HG03196 (cell line): ENCODE data around the gene TMEM47.

ENCODE experiments used
- ATAC-seq: cut with Tn5 transposase; IDR thresholded peaks from one replicate; pipeline ENCODE4 v1.9.1; 2021; ENCODE audit not compliant: unreplicated experiment

TMEM47 gene

GRCh38 chrX:34656842-34657725 is at the start of gene TMEM47:
TSS of gene TMEM47 (minus strand) at chrX:34657285. CDS start at chrX:34657029, 256 bp downstream.
- no peak for ATAC-seq

- ATAC-seq = no peak
Observed at GRCh38 chrX:34687095-34687494, 30.0 kb upstream of the TMEM47 start.

GRCh38 chrX:34659575-34659974 is 2.5 kb upstream of the TMEM47 start:
- no peak for ATAC-seq

GRCh38 chrX:34658326-34658725 is 1.2 kb upstream of the TMEM47 start:
- ATAC-seq = no peak

- ATAC-seq = no peak
Observed at GRCh38 chrX:34657726-34658070, 613 bp upstream of the TMEM47 start.

- ATAC-seq = no peak
Observed at GRCh38 chrX:34656467-34656841, 631 bp downstream of the TMEM47 start.

GRCh38 chrX:34655501-34656455 is 1.3 kb downstream of the TMEM47 start:
- no peak for ATAC-seq

- ATAC-seq = no peak
Observed at GRCh38 chrX:34654696-34655490, 2.2 kb downstream of the TMEM47 start.

- no peak for ATAC-seq
Observed at GRCh38 chrX:34653811-34654210, 3.3 kb downstream of the TMEM47 start.

- no peak for ATAC-seq
Observed at GRCh38 chrX:34642849-34643248, 14.2 kb downstream of the TMEM47 start.

- ATAC-seq = no peak
Observed at GRCh38 chrX:34638116-34638515, 19.0 kb downstream of the TMEM47 start.

- no peak for ATAC-seq
Observed at GRCh38 chrX:34634349-34634748, 22.7 kb downstream of the TMEM47 start.

GRCh38 chrX:34632384-34632783 is 24.7 kb downstream of the TMEM47 start:
- ATAC-seq = no peak

GRCh38 chrX:34631479-34632220 is 25.4 kb downstream of the TMEM47 start:
- ATAC-seq = no peak

GRCh38 chrX:34629572-34629971 is 27.5 kb downstream of the TMEM47 start:
- no peak for ATAC-seq

GRCh38 chrX:34624416-34624815 is 32.7 kb downstream of the TMEM47 start:
- no peak for ATAC-seq

GRCh38 chrX:34619920-34620319 is 37.2 kb downstream of the TMEM47 start:
- no peak for ATAC-seq

- ATAC-seq = no peak
Observed at GRCh38 chrX:34612036-34612435, 45.0 kb downstream of the TMEM47 start.

- ATAC-seq = no peak
Observed at GRCh38 chrX:34598362-34598761, 58.7 kb downstream of the TMEM47 start.

- ATAC-seq = no peak
Observed at GRCh38 chrX:34586936-34587335, 70.1 kb downstream of the TMEM47 start.
